Hindlimb muscle (tissue), 1 donor: ENCODE measurements around the gene INSYN2B. TPM values are rescaled to one million over a fixed set of nuclear protein-coding genes. Genes with fewer than 3 reads are reported as not detected.
"Not testable (repeated sequence)": the region's sequence is repeated elsewhere in the genome, so short reads cannot be mapped to it uniquely, and the experiment has no call there.

Experiments used
- DNase-seq: peaks from one replicate; pipeline ENCODE4 v3.0.0-alpha.2; 2013
- polyA plus RNA-seq: library from polyadenylated mRNA; unstranded; fragments of 120-200 nt; gene quantifications from one replicate; pipeline ENCODE4 v1.2.1, GENCODE V29; 2013; ENCODE audit not compliant: insufficient read length

INSYN2B gene
- polyA plus RNA-seq, 1 donor, result 0.19 TPM

DNA sequence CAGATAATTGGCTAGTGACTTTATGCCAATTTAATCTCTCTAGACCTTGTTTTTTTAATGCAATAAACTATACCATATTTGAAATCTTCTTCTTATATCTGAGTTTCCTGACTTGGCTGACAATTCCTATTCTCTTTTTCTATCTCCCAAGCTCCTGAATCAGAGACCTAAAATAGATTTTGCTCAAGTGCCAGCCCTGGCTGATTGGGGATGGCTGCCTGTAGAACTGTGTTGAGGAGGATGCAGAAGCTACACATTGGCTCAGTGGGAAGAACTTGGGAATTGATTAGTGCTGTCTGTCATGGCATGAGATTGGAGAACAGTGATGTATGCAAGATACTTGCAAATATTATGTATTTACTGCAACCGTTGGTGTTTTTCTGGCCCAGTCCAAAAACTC, 132.8 kb downstream of the INSYN2B start:
- DNase-seq, result no peak

- no peak for DNase-seq
Observed at GRCh38 chr5:169842699-169843098, 137.6 kb downstream of the INSYN2B start.

DNA sequence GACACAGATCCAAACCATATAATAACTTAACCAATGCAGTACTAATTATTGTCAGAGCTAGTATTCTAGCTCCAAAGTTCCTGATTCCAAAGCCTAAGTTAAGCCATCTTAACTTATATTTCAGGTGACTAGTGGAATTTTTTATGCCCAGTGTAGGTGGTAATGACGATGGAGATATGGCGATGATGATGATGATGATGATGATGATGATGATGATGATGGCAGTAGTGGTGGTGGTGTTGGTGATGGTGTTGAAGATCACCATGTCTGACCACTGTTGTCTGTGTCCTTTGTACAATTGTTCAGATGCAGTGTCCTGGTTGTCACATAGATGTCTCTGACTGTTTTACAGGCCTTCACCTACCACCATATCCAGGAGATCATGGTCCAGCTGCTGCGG, 139.9 kb downstream of the INSYN2B start:
- DNase-seq, result no peak

- DNase-seq, result no peak
Observed at GRCh38 chr5:169838688-169839087, 141.6 kb downstream of the INSYN2B start.

DNA sequence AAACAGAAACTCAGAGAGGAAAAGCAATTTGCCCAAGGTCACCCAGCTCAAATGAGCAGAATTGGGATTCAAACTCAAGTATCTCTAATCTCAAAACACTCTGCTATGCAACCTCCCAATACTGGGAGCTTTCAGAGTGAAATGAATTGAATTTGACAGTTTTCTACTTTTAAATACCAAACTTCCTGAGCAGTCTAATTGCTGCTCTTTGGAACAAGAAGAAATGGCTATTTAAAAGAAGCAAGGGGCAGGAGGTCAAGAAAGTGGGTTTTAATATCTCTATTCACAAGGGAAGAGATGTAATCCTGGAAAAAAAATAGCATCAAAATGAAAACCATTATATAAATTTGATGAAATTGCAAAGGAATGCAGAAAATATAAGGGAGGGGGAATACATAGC, 142.6 kb downstream of the INSYN2B start:
- no peak for DNase-seq

GRCh38 chr5:169836835-169837536, 143.3 kb downstream of the INSYN2B start:
- DNase-seq, result no peak

DNA sequence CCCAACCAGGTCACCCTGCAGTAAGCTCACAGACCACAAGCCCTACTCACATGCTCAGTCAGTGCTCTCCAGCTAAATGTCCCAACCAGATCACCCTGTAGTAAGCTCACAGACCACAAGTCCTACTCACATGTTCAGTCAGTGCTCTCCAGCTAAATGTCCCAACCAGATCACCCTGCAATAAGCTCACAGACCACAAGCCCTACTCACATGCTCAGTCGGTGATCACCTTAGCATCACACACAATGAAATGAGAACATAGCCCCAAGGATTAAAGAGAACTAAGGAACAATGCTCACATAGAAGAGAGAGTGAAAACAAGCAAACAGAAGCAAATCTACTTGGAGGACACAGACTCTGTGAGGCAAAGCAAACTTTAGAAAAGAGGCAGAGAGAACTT, 145.8 kb downstream of the INSYN2B start:
- DNase-seq, result not testable (repeated sequence)

- not testable (repeated sequence) for DNase-seq
Observed at GRCh38 chr5:169833681-169834292, 146.5 kb downstream of the INSYN2B start.

GRCh38 chr5:169832845-169833244, 147.4 kb downstream of the INSYN2B start:
- DNase-seq, result no peak

- DNase-seq, result no peak
Observed at GRCh38 chr5:169832304-169832703, 148.0 kb downstream of the INSYN2B start.

DNA sequence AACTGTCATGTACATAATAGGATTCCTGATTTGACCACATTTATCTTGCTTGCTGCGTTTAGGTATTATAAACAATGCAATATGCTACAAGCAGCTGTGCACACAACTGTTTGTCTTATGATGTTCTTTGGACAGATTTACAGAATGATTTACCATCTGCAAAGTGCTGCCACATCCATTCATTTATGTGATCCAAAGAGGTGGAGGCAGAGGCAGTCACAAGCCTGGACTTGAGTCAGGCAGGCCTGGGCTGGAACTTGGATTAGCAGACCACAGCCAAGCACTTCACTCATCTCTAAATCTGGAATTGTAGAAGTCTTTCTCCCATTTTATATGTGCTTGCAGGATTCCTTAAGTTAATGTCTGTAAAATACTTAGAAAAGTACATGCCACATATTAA, 149.0 kb downstream of the INSYN2B start:
- DNase-seq, result no peak

- no peak for DNase-seq
Observed at GRCh38 chr5:169828385-169828784, 151.9 kb downstream of the INSYN2B start.

GRCh38 chr5:169827769-169828168, 152.5 kb downstream of the INSYN2B start:
- DNase-seq, result no peak

GRCh38 chr5:169826618-169827017, 153.7 kb downstream of the INSYN2B start:
- DNase-seq, result no peak

- no peak for DNase-seq
Observed at GRCh38 chr5:169817031-169817430, 163.3 kb downstream of the INSYN2B start.

DNA sequence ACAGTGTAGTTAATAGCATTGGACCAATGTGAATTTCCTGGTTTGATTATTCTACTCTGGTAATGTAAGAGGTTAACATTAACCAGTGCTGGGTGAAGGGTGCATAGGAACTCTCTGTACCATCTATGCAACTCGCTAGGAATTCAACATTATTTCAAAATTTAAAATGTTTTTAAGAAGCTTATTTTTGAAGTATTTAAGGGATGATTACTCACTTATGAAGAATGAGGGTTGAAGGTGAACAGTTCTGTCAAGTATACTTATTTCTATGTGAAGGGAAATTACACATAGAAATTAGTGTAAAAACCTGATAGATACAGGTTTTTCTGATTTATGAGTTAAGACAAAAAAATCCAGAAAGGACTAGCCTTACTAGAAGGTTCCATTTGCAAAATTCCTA, 165.8 kb downstream of the INSYN2B start:
- no peak for DNase-seq

Other genes with a start within 250 kb of the INSYN2B start
- gene FOXI1, start 125.4 kb upstream of the INSYN2B start, polyA plus RNA-seq, result not detected